ENCODE data around the gene CTXN1.

DNA sequence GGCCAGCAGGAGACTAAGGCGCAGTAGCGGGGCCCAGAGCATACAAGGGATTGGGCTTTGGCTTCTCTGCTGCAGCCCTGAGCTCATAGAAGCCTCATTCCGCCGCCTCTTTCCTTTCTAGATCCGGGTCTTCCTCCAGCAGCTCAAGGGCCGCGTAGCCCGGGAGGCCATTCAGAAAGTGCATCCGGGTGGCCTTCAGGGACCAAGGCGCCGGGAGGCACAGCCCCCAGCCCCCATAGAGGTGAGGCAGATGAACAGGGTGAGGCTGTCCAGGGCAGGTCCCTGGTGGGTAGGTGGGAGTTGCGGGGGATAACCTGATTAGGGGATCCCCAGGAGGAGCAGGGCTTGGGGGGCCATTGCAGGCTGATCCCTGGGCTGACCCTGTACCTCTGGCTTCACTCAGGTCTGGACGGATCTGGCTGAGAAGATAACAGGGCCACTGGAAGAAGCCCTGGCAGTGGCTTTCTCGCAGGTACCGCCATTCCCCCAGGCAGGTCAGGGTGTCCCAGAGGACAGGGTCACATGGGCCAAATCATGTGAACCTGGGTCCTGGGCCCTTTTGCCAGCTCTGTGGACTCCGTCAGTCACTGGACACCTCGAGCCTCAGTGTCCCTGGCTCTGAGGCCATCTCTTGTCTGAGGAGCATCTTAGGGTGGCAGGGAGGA lies 4.5 kb downstream of the CTXN1 start:
- TF ChIP-seq, protein P1, sequence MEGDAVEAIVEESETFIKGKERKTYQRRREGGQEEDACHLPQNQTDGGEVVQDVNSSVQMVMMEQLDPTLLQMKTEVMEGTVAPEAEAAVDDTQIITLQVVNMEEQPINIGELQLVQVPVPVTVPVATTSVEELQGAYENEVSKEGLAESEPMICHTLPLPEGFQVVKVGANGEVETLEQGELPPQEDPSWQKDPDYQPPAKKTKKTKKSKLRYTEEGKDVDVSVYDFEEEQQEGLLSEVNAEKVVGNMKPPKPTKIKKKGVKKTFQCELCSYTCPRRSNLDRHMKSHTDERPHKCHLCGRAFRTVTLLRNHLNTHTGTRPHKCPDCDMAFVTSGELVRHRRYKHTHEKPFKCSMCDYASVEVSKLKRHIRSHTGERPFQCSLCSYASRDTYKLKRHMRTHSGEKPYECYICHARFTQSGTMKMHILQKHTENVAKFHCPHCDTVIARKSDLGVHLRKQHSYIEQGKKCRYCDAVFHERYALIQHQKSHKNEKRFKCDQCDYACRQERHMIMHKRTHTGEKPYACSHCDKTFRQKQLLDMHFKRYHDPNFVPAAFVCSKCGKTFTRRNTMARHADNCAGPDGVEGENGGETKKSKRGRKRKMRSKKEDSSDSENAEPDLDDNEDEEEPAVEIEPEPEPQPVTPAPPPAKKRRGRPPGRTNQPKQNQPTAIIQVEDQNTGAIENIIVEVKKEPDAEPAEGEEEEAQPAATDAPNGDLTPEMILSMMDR (IDR thresholded peaks at IDR 0.05) = no peak
- no peak for TF ChIP-seq ZFX (IDR thresholded peaks at IDR 0.05; ENCODE audit: borderline replicate concordance)
